Peyer's patch (tissue), 4 donors: ENCODE data around the gene MAOA. TPM values are rescaled to one million over a fixed set of nuclear protein-coding genes. Genes with fewer than 3 reads are reported as not detected.

Experiments
- DNase-seq, 3 donors: peaks; one replicate each; pipeline ENCODE4 v3.0.0-alpha.2; 2017 to 2019
- H3K27ac ChIP-seq, 4 donors: fragments of 200-600 bp; sonication (generic); one replicate each; pipeline ENCODE4 v1.5.1; 2016 to 2019
- H3K27me3 ChIP-seq, 2 donors: fragments of 200-600 bp; sonication (generic); one replicate each; pipeline ENCODE4 v1.5.1; 2019
- H3K36me3 ChIP-seq, 3 donors: fragments of 200-600 bp; sonication (generic); one replicate each; pipeline ENCODE4 v1.5.1; 2016 to 2019
- H3K4me1 ChIP-seq, 4 donors: fragments of 200-600 bp; sonication (generic); one replicate each; pipeline ENCODE4 v1.5.1; 2016 to 2019
- H3K4me3 ChIP-seq, 4 donors: fragments of 200-600 bp; sonication (generic); 1 replicate in 3 of 4; 2 replicates in 1 of 4; pipeline ENCODE4 v1.5.1; 2016 to 2019; ENCODE audit warnings: mild to moderate bottlenecking in 1 of 4
- H3K9me3 ChIP-seq, 4 donors: fragments of 200-600 bp; sonication (generic); one replicate each; pipeline ENCODE4 v1.5.1; 2016 to 2019; ENCODE audit warnings: mild to moderate bottlenecking in 1 of 4
- CTCF ChIP-seq, 6 experiments: fragments of 450-650 bp in 4 of 6; fragments of 200-600 bp in 2 of 6; sonication (generic) in 1 of 6; IDR thresholded peaks; one replicate each; pipeline ENCODE4 v1.5.1; 2017 to 2019; ENCODE audit warnings: antibody characterized with exemption in 6 of 6, mild to moderate bottlenecking in 3 of 6, moderate library complexity in 1 of 6
- POLR2A ChIP-seq, 2 donors: fragments of 450-650 bp; IDR thresholded peaks; one replicate each; pipeline ENCODE4 v1.5.1; 2017; ENCODE audit warnings: antibody characterized with exemption in 2 of 2, mild to moderate bottlenecking in 2 of 2, moderate library complexity in 2 of 2
- total RNA-seq, 4 donors: library from RNA; depleted of rRNA; stranded (reverse); fragments of >200 nt; gene quantifications; one replicate each; pipeline ENCODE4 v1.1.0, GENCODE V29; 2016

The MAOA gene
- total RNA-seq, 4 donors from 2014 or later = 171 to 883 (median 688) TPM

- Histone ChIP-seq H3K27me3 (no peaks in the 10 kb centered on the region), H3K9me3 (no peaks in the 10 kb centered on the region)
- TF ChIP-seq POLR2A (IDR thresholded peaks at IDR 0.05) (no peak), CTCF (IDR thresholded peaks at IDR 0.05) (no peak)
Observed at GRCh38 chrX:43728002-43728401, 71.9 kb downstream of the MAOA start.

GRCh38 chrX:43728966-43729365 is 72.9 kb downstream of the MAOA start:
- no peaks in the 10 kb centered on the region for H3K9me3 ChIP-seq
- no peak overlapping the region for H3K27ac ChIP-seq
- TF ChIP-seq POLR2A (IDR thresholded peaks at IDR 0.05) (no peak), CTCF (IDR thresholded peaks at IDR 0.05) (no peak)
- no peak overlapping the region for H3K4me3 ChIP-seq
- no peak for DNase-seq
- no peaks in the 10 kb centered on the region for H3K27me3 ChIP-seq
- H3K4me1 ChIP-seq = no peaks in the 10 kb centered on the region
- H3K36me3 ChIP-seq = peaks cover 0 to 17% (median 0%) of the 10 kb centered on the region in 3 donors

More at GRCh38 chrX:43728002-43728401, 71.9 kb downstream of the MAOA start:
- H3K4me3 ChIP-seq = no peak overlapping the region
- H3K4me1 ChIP-seq = no peaks in the 10 kb centered on the region
- peaks cover 0 to 17% (median 0%) of the 10 kb centered on the region in 3 donors for H3K36me3 ChIP-seq
- H3K27ac ChIP-seq = no peak overlapping the region
- DNase-seq = no peak

GRCh38 chrX:43731086-43731485 is 75.0 kb downstream of the MAOA start:
- DNase-seq = no peak
- Histone ChIP-seq H3K9me3 (no peaks in the 10 kb centered on the region), H3K27ac (no peak overlapping the region), H3K4me1 (no peaks in the 10 kb centered on the region), H3K4me3 (no peak overlapping the region), H3K27me3 (no peaks in the 10 kb centered on the region), H3K36me3 (peaks cover 0 to 17% (median 0%) of the 10 kb centered on the region in 3 donors)
- TF ChIP-seq POLR2A (IDR thresholded peaks at IDR 0.05) (no peak), CTCF (IDR thresholded peaks at IDR 0.05) (no peak)

- no peak for DNase-seq
- Histone ChIP-seq H3K4me1 (no peaks in the 10 kb centered on the region), H3K36me3 (peaks cover 0 to 27% (median 0%) of the 10 kb centered on the region in 3 donors), H3K9me3 (no peaks in the 10 kb centered on the region), H3K27me3 (no peaks in the 10 kb centered on the region), H3K27ac (no peak overlapping the region), H3K4me3 (no peak overlapping the region)
- TF ChIP-seq POLR2A (IDR thresholded peaks at IDR 0.05) = no peak
- no peak for TF ChIP-seq CTCF (IDR thresholded peaks at IDR 0.05)
Observed at GRCh38 chrX:43733699-43734098, 77.6 kb downstream of the MAOA start.

- peaks cover 0 to 27% (median 0%) of the 10 kb centered on the region in 3 donors for H3K36me3 ChIP-seq
- H3K27me3 ChIP-seq = no peaks in the 10 kb centered on the region
- H3K27ac ChIP-seq = no peak overlapping the region
- H3K4me3 ChIP-seq = no peak overlapping the region
- TF ChIP-seq POLR2A (IDR thresholded peaks at IDR 0.05) (no peak), CTCF (IDR thresholded peaks at IDR 0.05) (no peak)
- no peak for DNase-seq
- H3K4me1 ChIP-seq = no peaks in the 10 kb centered on the region
- no peaks in the 10 kb centered on the region for H3K9me3 ChIP-seq
Observed at GRCh38 chrX:43734444-43734843, 78.3 kb downstream of the MAOA start.

- Histone ChIP-seq H3K36me3 (peaks cover 0 to 27% (median 0%) of the 10 kb centered on the region in 3 donors), H3K4me1 (no peaks in the 10 kb centered on the region), H3K27ac (no peak overlapping the region), H3K27me3 (no peaks in the 10 kb centered on the region), H3K9me3 (no peaks in the 10 kb centered on the region), H3K4me3 (no peak overlapping the region)
- TF ChIP-seq POLR2A (IDR thresholded peaks at IDR 0.05) (no peak), CTCF (IDR thresholded peaks at IDR 0.05) (no peak)
- no peak for DNase-seq
Observed at GRCh38 chrX:43735534-43735933, 79.4 kb downstream of the MAOA start.
